SU-DHL-6 (cell line): ENCODE results near the gene THAP3.

Source experiments
- EZH2phosphoT487 ChIP-seq: fragments of 200-600 bp; sonication (generic), shearing (Covaris generic); conservative IDR thresholded peaks from 2 replicates; pipeline ENCODE4 v1.6.1; 2018; ENCODE audit warnings: mild to moderate bottlenecking, antibody characterized with exemption, low read length, moderate library complexity, mixed read lengths
- TF ChIP-seq, protein P1 (sequence below): fragments of 200-600 bp; sonication (generic); IDR thresholded peaks from one replicate; pipeline ENCODE4 v1.5.1; 2017; ENCODE audit warnings: antibody characterized with exemption, mild to moderate bottlenecking, low read length, moderate library complexity; ENCODE audit not compliant: insufficient read depth, poor library complexity, severe bottlenecking

DNA sequence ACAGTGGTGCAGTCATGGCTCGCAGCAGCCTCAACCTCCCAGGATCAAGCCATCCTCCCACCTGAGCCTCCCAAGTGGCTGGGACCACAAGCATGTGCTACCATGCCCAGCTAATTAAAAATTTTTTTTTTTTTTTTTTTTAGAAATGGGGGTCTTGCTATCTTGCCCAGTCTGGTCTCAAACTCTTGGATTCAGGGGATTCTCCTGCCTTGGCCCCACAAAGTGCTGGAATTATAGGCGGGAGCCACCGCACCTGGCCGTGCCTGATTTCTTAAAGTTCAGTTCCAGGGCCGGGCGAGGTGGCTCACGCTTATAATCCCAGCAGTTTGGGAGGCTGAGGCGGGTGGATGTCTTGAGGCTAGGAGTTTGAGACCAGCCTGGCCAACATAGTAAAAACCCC, 6.4 kb downstream of the THAP3 start:
- TF ChIP-seq, protein P1, sequence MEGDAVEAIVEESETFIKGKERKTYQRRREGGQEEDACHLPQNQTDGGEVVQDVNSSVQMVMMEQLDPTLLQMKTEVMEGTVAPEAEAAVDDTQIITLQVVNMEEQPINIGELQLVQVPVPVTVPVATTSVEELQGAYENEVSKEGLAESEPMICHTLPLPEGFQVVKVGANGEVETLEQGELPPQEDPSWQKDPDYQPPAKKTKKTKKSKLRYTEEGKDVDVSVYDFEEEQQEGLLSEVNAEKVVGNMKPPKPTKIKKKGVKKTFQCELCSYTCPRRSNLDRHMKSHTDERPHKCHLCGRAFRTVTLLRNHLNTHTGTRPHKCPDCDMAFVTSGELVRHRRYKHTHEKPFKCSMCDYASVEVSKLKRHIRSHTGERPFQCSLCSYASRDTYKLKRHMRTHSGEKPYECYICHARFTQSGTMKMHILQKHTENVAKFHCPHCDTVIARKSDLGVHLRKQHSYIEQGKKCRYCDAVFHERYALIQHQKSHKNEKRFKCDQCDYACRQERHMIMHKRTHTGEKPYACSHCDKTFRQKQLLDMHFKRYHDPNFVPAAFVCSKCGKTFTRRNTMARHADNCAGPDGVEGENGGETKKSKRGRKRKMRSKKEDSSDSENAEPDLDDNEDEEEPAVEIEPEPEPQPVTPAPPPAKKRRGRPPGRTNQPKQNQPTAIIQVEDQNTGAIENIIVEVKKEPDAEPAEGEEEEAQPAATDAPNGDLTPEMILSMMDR, result no peak
- no peak for TF ChIP-seq EZH2phosphoT487
